ENCODE data around the gene KDM8. TPM values are rescaled to one million over a fixed set of nuclear protein-coding genes. Genes with fewer than 3 reads are reported as not detected.

Gene KDM8
- total RNA-seq, 2 experiments from 2014 or later = 9.9 to 12.2 TPM

GRCh38 chr16:27236635-27237218 lies 33.4 kb downstream of the KDM8 start:
- peak overlapping the region; percentile 99 for H3K27ac Mint-ChIP-seq
- H3K27me3 Mint-ChIP-seq = no peaks in the 10 kb centered on the region
- peaks cover 55% of the 10 kb centered on the region for H3K36me3 Mint-ChIP-seq
- H3K4me1 Mint-ChIP-seq = peaks cover 87% of the 10 kb centered on the region
- no peak for DNase-seq
- peak overlapping the region; percentile 56 for H3K4me3 Mint-ChIP-seq
- no peaks in the 10 kb centered on the region for H3K9me3 Mint-ChIP-seq

GRCh38 chr16:27237219-27238015 lies 34.1 kb downstream of the KDM8 start:
- peak overlapping the region; percentile 99 for H3K27ac Mint-ChIP-seq

GRCh38 chr16:27238016-27238587 lies 34.8 kb downstream of the KDM8 start:
- DNase-seq = peak; percentile 64

More at GRCh38 chr16:27237219-27238015, 34.1 kb downstream of the KDM8 start:
- peak overlapping the region; percentile 67 for H3K4me3 Mint-ChIP-seq
- no peaks in the 10 kb centered on the region for H3K9me3 Mint-ChIP-seq
- no peaks in the 10 kb centered on the region for H3K27me3 Mint-ChIP-seq
- peak; percentile 90 for DNase-seq
- H3K36me3 Mint-ChIP-seq = peaks cover 50% of the 10 kb centered on the region
- H3K4me1 Mint-ChIP-seq = peaks cover 85% of the 10 kb centered on the region

GRCh38 chr16:27238591-27238990 lies 35.3 kb downstream of the KDM8 start:
- no peak for DNase-seq
- Mint-ChIP-seq H3K9me3 (no peaks in the 10 kb centered on the region), H3K27ac (peak overlapping the region; percentile 99), H3K4me1 (peaks cover 84% of the 10 kb centered on the region), H3K27me3 (no peaks in the 10 kb centered on the region), H3K4me3 (peak overlapping the region; percentile 67), H3K36me3 (peaks cover 44% of the 10 kb centered on the region)

More at GRCh38 chr16:27238016-27238587, 34.8 kb downstream of the KDM8 start:
- peaks cover 85% of the 10 kb centered on the region for H3K4me1 Mint-ChIP-seq
- H3K27ac Mint-ChIP-seq = peak overlapping the region; percentile 99
- H3K27me3 Mint-ChIP-seq = no peaks in the 10 kb centered on the region
- H3K4me3 Mint-ChIP-seq = peak overlapping the region; percentile 67
- H3K36me3 Mint-ChIP-seq = peaks cover 44% of the 10 kb centered on the region
- H3K9me3 Mint-ChIP-seq = no peaks in the 10 kb centered on the region

GRCh38 chr16:27239026-27239425 lies 35.7 kb downstream of the KDM8 start:
- Mint-ChIP-seq H3K27ac (peak overlapping the region; percentile 99), H3K4me1 (peaks cover 84% of the 10 kb centered on the region), H3K36me3 (peaks cover 44% of the 10 kb centered on the region), H3K27me3 (no peaks in the 10 kb centered on the region), H3K9me3 (no peaks in the 10 kb centered on the region), H3K4me3 (no peak overlapping the region)
- no peak for DNase-seq

GRCh38 chr16:27239906-27240655 lies 36.8 kb downstream of the KDM8 start:
- no peaks in the 10 kb centered on the region for H3K9me3 Mint-ChIP-seq
- peaks cover 83% of the 10 kb centered on the region for H3K4me1 Mint-ChIP-seq
- no peaks in the 10 kb centered on the region for H3K27me3 Mint-ChIP-seq
- DNase-seq = no peak
- H3K36me3 Mint-ChIP-seq = peaks cover 49% of the 10 kb centered on the region
- H3K27ac Mint-ChIP-seq = peak overlapping the region; percentile 99
- H3K4me3 Mint-ChIP-seq = no peak overlapping the region

GRCh38 chr16:27240948-27241531 lies 37.7 kb downstream of the KDM8 start:
- Mint-ChIP-seq H3K27me3 (no peaks in the 10 kb centered on the region), H3K9me3 (no peaks in the 10 kb centered on the region), H3K4me1 (peaks cover 84% of the 10 kb centered on the region), H3K4me3 (no peak overlapping the region), H3K27ac (peak overlapping the region; percentile 99), H3K36me3 (peaks cover 49% of the 10 kb centered on the region)
- DNase-seq = no peak

GRCh38 chr16:27241658-27242057 lies 38.3 kb downstream of the KDM8 start:
- no peak for DNase-seq
- Mint-ChIP-seq H3K4me3 (no peak overlapping the region), H3K27me3 (no peaks in the 10 kb centered on the region), H3K36me3 (peaks cover 50% of the 10 kb centered on the region), H3K4me1 (peaks cover 89% of the 10 kb centered on the region), H3K9me3 (no peaks in the 10 kb centered on the region), H3K27ac (no peak overlapping the region)

- H3K4me3 Mint-ChIP-seq = peak overlapping the region; percentile 42
- H3K27me3 Mint-ChIP-seq = no peaks in the 10 kb centered on the region
- H3K36me3 Mint-ChIP-seq = peaks cover 56% of the 10 kb centered on the region
- H3K27ac Mint-ChIP-seq = peak overlapping the region; percentile 62
- H3K4me1 Mint-ChIP-seq = peaks cover 89% of the 10 kb centered on the region
- H3K9me3 Mint-ChIP-seq = no peaks in the 10 kb centered on the region
- DNase-seq = no peak
Observed at GRCh38 chr16:27242398-27242797, 39.1 kb downstream of the KDM8 start.

- Mint-ChIP-seq H3K27ac (peak overlapping the region; percentile 67), H3K4me1 (peaks cover 90% of the 10 kb centered on the region), H3K36me3 (peaks cover 61% of the 10 kb centered on the region), H3K4me3 (peak overlapping the region; percentile 42), H3K9me3 (peaks cover 3% of the 10 kb centered on the region), H3K27me3 (no peaks in the 10 kb centered on the region)
- peak; percentile 36 for DNase-seq
Observed at GRCh38 chr16:27242868-27243590, 39.7 kb downstream of the KDM8 start.

- H3K36me3 Mint-ChIP-seq = peaks cover 61% of the 10 kb centered on the region
- H3K4me3 Mint-ChIP-seq = peak overlapping the region; percentile 3
- peaks cover 6% of the 10 kb centered on the region for H3K9me3 Mint-ChIP-seq
- H3K27me3 Mint-ChIP-seq = no peaks in the 10 kb centered on the region
- H3K4me1 Mint-ChIP-seq = peaks cover 87% of the 10 kb centered on the region
- H3K27ac Mint-ChIP-seq = peak overlapping the region; percentile 54
- no peak for DNase-seq
Observed at GRCh38 chr16:27243725-27244362, 40.5 kb downstream of the KDM8 start.

- Mint-ChIP-seq H3K9me3 (peaks cover 6% of the 10 kb centered on the region), H3K4me1 (peaks cover 84% of the 10 kb centered on the region), H3K4me3 (peak overlapping the region; percentile 3), H3K27ac (peak overlapping the region; percentile 54), H3K36me3 (peaks cover 60% of the 10 kb centered on the region), H3K27me3 (no peaks in the 10 kb centered on the region)
- DNase-seq = no peak
Observed at GRCh38 chr16:27244363-27244755, 41.0 kb downstream of the KDM8 start.

- no peak overlapping the region for H3K4me3 Mint-ChIP-seq
- H3K36me3 Mint-ChIP-seq = peaks cover 64% of the 10 kb centered on the region
Observed at GRCh38 chr16:27245276-27246172, 42.2 kb downstream of the KDM8 start.

More at GRCh38 chr16:27245276-27246172, 42.2 kb downstream of the KDM8 start:
- H3K4me1 Mint-ChIP-seq = peaks cover 84% of the 10 kb centered on the region
- DNase-seq = peak; percentile 45
- peaks cover 6% of the 10 kb centered on the region for H3K9me3 Mint-ChIP-seq
- H3K27me3 Mint-ChIP-seq = no peaks in the 10 kb centered on the region
- peak overlapping the region; percentile 74 for H3K27ac Mint-ChIP-seq

All from activated naive CD8-positive, alpha-beta T cell treated with anti-CD3 and anti-CD28 coated beads for 36 hours (primary cell).